CD4-positive, alpha-beta T cell treated with Interleukin-10 for 1 hour (primary cell): ENCODE measurements around the gene PARD3B.

Source experiments
- DNase-seq: peaks from one replicate; pipeline ENCODE4 v3.0.0-alpha.2; 2020

Gene PARD3B

GRCh38 chr2:205545971-205546816, 1000.9 kb downstream of the PARD3B start:
- no peak for DNase-seq

DNA sequence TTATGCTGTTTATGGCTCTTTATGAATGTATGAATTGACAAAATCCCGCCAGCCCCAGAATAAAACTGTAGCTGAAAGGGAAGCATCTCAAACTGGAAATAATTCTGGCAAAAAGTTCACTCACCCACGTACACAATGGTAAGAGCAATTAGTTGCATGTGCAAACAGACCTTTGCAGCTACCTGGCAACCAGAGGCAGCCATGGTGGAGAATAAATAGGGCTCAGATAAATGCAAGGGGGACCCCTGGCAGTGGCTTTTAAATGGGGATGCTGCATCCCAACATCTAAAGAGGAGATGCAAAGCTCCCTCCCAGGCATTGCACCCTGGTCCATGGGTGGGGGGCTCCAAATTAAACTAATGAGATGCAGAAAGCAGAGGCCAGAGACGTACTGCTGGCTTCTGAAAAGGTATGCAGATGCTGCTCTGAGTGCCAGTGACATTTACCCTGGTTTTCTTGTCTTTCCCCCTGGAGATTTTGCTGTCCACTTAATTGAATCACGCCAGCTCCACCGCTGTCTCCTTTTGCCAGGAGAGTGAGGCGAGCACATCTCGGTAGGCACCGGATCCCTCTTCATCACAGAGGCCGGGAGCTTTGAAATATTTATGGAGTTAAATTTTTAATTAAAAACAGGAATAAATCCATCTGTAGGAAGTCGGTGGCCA, 1010.4 kb downstream of the PARD3B start:
- DNase-seq: no peak

DNA sequence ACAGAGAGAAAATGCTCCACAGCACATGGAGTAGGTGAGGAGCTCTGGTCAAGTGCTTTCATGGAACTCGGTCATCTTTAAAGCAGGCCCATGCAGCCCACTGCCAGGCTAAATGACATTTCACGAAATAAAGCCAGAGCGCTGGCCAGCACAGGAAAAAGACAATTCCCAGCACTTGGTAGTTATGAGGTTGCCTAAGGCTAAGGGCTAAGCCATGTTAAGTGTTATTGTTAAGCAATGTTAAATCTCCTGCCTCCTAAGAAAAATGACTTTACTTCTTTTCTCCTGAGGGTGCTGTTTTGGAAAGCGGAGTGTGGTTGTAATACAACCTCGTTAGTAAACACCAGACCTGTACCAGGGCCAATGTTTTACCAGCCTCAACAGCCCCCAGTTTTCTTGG, 1011.1 kb downstream of the PARD3B start:
- DNase-seq: no peak

GRCh38 chr2:205556841-205557539, 1011.7 kb downstream of the PARD3B start:
- DNase-seq: no peak

- DNase-seq: no peak
Measured at GRCh38 chr2:205557873-205558272, 1012.6 kb downstream of the PARD3B start.

- DNase-seq: no peak
Measured at GRCh38 chr2:205561441-205561840, 1016.2 kb downstream of the PARD3B start.

- no peak for DNase-seq
Measured at GRCh38 chr2:205563646-205564045, 1018.4 kb downstream of the PARD3B start.

DNA sequence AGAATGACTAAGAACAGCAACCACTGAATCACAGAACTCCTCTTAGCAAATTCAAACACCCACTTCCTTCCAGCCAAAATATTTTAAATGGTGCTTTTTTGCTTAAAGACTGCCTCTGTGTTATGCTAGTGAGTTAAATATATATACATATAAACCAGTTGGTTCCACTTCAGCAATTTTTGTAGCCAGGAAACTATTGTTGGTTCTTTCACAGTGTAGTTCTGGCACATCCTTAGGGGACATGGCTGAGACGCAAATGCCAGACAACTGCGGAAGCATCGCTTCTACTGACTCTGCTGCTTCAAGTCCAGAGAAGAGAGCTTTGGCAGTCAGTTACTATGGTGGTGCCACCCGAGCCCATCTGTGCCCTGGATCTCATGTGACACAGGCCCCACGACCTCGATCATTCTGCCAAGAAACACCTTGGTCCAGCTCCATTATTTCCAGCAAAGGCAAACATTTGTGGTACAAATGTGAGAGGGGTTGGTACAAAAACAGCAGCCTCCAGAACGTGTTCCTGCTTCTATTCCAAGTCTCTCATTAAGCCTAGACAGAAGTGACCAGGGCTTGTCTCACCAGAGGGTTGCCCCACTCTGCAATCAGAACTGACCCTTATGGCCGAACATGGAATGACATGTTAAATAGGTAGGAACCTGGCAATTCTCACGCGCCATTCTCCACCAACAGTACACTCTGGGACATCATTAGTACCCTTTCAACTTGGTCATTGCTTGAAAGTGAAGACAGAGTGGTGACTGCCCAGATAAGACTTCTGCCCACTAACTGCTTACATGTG, 1019.3 kb downstream of the PARD3B start:
- DNase-seq: no peak

DNA sequence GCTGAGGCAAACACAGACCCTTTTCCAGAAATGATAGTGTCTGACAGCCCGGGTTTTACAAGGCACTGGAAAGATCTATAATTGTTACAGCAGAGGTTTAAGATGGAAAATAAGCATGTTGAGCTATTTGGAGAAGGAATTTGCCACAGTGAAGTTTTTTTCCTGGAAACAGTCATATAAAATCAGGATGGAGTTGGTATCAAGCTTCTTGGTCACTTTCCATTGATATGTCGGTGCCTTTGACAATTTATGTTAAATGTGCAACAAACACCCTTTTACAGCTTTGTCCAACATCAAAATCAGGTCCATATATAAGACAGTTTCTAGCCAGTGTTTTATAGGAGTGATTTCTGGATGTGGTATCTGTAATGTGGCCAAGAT, 1019.9 kb downstream of the PARD3B start:
- no peak for DNase-seq

DNA sequence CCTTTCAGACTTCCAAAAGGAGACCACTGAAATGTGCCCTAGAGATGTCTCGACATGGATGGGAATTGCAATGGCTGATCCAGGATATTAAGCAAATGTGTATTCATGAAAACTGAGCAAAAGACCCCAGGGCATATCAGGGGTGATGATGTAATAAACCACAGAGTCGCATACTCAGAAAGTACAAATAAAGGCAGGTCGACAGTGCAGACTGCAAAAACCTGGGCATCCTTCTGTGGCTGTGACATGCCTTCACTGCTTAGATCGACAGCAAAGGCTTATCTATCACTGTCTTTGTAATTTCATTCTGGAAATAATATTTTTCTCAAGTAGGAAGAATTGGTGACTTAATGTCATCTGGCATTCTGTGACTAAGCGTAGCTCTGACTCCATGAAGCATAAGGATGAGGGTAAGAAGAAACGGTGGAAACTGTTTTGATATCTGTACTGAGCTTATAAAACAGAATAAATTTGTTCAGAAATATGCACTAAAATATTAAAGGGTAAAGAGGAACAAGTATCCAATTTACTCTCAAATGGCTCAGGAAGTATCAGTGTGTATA, 1021.4 kb downstream of the PARD3B start:
- DNase-seq: no peak

DNA sequence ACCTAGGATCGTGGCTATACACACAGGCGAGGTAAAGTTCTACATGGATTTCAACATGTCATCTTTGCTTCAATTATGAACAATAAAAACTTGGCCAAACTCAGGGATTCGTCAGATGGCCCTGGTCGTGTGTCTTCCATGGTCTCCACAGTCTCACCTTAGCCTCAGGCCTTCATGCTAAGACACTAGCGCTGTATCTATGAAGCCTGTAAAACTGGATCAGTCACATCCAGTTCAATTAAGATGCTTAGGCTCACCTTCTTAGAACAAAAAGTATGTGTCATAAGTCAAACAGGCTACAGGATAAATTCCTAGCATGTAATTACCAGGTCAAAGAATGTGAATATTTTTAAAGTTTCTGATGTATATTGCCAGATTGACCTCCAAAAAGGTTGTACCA, 1023.3 kb downstream of the PARD3B start:
- DNase-seq: no peak

- DNase-seq: no peak
Measured at GRCh38 chr2:205570648-205571047, 1025.4 kb downstream of the PARD3B start.

DNA sequence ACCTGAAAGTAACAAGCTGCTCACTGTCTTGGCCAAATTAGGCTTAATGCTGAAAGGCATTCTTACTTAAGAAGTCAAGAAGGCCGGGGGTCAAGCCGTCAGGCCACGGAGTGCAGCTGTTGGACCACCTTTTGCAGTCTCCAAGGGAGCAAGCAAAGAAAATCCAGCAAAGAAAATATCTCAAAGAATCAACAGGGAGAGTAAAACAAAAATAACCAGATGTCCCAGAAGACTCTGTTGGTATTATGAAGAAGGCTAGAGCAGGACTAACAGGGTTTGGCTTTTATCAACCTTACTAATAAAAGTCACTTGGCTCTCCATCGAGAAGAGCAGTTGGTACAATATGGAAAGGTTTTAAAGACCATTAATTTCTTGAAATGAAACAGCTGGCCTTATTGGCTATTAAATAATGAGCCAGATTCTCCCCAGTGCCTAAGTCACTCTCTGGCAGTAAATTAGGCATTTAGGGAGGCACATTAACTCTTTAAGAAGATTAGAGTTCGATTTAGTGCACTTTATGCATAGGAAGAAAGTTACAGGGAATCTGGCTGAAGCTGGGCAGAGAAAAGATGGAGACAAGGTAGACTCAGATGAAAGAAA, 1026.2 kb downstream of the PARD3B start:
- DNase-seq: no peak

DNA sequence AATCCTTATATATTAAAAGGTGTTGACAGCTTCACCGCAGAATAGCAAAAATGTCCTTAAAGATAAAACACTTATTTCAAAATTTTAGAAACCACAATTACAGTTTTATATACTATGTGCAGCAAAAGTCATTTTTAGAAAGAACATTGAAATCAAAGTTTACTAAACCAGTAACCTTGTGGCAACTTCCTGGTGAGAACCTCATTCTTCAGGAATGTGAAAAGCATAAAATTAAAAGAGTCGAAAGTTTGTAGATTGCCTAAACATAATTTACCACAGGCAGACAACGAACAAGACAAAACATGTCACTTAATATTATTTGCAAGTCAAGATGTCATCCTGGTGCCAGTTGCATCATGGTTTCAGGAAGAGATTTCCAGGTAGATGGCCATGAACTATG, 1028.7 kb downstream of the PARD3B start:
- no peak for DNase-seq

DNA sequence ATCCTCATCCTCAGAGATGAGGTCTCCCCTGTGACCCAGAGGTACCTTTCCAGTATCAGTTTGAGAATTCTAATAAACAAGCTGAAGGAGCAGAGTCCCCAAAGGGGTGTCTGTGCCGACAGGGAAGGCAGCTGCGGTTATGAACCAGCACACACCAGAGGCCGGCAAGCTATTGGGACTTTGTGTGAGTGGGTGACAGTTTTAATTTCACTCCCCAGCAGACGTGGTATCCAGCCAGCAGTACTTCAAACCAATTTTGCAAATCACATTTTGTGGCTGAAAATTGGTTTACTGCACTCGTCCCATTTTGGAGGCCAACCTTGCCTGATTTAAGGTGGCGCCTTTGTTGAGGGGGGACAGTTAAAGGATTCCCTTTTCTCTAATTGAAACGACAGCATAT, 1034.1 kb downstream of the PARD3B start:
- no peak for DNase-seq

DNA sequence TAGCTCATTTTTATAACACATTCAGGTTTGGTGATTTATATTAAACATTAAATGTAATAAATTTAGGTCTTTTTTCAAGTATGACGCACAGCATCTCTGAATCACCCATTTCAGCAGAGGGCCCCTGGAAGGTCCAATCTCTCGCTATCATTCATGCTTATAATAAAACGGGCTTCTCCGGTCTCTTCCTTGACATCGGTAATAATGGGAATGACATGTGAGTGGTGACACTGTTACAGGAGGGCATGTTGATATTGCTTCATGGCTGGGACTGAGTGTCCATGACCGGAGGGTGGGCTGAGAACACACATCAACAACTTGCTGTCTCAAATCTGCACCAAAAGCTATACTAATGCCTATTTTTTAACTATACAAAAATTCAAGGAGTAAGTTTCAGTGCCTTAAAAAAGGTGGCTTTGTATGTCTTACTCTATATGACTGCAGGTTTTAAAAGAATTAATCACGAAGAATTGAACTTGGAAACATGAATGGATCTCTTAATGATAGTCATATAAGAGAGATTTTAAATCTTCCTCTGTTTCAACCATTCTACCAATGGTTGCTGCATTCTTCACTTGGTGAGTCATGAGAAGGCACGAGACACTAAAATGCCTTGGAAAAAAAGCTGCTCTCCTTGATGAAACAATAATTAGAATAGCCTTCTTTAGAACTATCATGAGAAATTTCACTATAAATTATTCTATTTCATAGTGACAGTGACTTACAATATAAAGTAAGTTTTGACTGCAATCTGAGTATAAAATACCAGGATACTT, 1035.1 kb downstream of the PARD3B start:
- DNase-seq: no peak

DNA sequence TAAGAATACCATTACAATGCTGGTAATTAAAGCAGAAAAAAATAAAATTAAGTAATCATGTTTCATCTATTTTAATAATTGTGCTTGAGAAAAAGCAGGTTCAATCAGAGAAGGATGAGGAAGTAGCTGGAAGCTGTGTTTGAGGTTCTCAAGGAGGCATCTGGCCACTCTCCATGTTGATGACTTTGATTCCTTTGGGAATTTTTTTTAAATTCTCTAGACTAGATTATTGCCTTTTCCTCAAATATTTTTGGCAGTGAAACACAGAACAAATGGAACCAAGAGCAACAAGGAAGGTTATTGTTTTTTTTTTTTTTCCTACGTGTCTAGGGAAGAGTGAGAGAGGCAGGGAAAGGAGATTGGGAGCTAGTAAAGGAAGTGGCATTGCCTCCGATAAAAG, 1037.1 kb downstream of the PARD3B start:
- DNase-seq: no peak

GRCh38 chr2:205585449-205586383, 1040.4 kb downstream of the PARD3B start:
- no peak for DNase-seq

- no peak for DNase-seq
Measured at GRCh38 chr2:205586626-205587025, 1041.4 kb downstream of the PARD3B start.

DNA sequence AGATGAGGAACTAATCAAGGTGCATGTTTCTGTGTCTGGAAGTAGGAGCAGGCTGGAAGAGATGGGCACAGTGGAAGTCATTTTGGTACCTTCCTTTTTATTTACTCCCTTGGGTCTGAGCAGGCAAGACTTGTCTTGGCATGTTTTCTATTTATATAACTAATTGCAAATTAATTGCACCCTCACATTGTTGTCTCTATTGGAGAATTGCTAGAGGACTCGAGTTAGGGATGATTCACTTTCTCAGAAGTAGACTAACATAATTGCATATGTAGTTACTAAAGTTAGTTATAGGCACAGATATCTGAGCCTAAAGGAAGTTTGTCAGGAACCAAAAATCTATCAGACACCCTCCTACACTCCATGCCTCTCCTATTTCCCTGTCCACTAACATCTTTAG, 1044.2 kb downstream of the PARD3B start:
- no peak for DNase-seq
